Subcutaneous abdominal adipose tissue (tissue), 5 donors: ENCODE results near the gene NSD1.

Experiments used
- H3K27ac ChIP-seq: one replicate; pipeline ENCODE4 v1.7.0; 2013; ENCODE audit warnings: low read depth, mild to moderate bottlenecking, inconsistent platforms, low read length, moderate library complexity
- H3K27me3 ChIP-seq, 5 donors: one replicate each; pipeline ENCODE4 v1.7.0; 2013; ENCODE audit warnings: low read length in 5 of 5, inconsistent platforms in 1 of 5; ENCODE audit not compliant: control insufficient read depth in 5 of 5, insufficient read depth in 4 of 5
- H3K36me3 ChIP-seq, 5 donors: one replicate each; pipeline ENCODE4 v1.7.0; 2013; ENCODE audit warnings: low read length in 5 of 5; ENCODE audit not compliant: control insufficient read depth in 5 of 5, insufficient read depth in 5 of 5
- H3K4me1 ChIP-seq, 5 donors: one replicate each; pipeline ENCODE4 v1.7.0; 2013; ENCODE audit warnings: low read length in 5 of 5, mild to moderate bottlenecking in 3 of 5, moderate library complexity in 1 of 5; ENCODE audit not compliant: control insufficient read depth in 5 of 5, insufficient read depth in 5 of 5
- H3K4me3 ChIP-seq, 5 donors: one replicate each; pipeline ENCODE4 v1.7.0; 2013; ENCODE audit warnings: low read length in 5 of 5, low read depth in 1 of 5
- H3K9ac ChIP-seq, 5 donors: one replicate each; pipeline ENCODE4 v1.7.0; 2013; ENCODE audit warnings: low read length in 5 of 5, mild to moderate bottlenecking in 4 of 5, moderate library complexity in 3 of 5
- H3K9me3 ChIP-seq, 5 donors: one replicate each; pipeline ENCODE4 v1.7.0; 2013; ENCODE audit warnings: low read length in 5 of 5; ENCODE audit not compliant: control insufficient read depth in 5 of 5
- donor health status: healthy.
- donor health status: healthy.
- donor health status: healthy.
- donor health status: healthy.
- donor health status: healthy.

NSD1 gene

DNA sequence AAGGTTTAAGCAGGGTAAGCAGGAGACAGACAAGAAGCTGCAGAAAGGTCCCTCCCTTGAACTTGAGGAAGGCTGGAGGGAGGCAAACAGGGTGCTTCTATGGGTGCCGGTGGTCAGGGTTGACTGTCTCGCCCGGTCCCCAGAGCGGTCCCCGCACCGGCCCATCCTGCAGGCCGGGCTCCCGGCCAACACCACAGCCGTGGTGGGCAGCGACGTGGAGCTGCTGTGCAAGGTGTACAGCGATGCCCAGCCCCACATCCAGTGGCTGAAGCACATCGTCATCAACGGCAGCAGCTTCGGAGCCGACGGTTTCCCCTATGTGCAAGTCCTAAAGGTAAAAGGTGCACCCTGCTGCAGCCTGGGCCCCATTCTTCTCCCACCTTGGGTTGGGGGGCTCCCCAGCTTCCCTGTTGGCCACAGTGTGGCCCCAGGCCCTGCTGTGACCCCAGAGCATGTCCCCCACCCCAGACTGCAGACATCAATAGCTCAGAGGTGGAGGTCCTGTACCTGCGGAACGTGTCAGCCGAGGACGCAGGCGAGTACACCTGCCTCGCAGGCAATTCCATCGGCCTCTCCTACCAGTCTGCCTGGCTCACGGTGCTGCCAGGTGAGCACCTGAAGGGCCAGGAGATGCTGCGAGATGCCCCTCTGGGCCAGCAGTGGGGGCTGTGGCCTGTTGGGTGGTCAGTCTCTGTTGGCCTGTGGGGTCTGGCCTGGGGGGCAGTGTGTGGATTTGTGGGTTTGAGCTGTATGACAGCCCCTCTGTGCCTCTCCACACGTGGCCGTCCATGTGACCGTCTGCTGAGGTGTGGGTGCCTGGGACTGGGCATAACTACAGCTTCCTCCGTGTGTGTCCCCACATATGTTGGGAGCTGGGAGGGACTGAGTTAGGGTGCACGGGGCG, 41.1 kb upstream of the NSD1 start:
- Histone ChIP-seq H3K4me1 (peaks cover 4 to 23% (median 17%) of the 10 kb centered on the region in 5 donors), H3K27ac (no peak overlapping the region), H3K9me3 (no peaks in the 10 kb centered on the region), H3K4me3 (no peak overlapping the region), H3K36me3 (no peaks in the 10 kb centered on the region), H3K9ac (no peak overlapping the region), H3K27me3 (peaks cover 0 to 12% (median 4%) of the 10 kb centered on the region in 5 donors)

DNA sequence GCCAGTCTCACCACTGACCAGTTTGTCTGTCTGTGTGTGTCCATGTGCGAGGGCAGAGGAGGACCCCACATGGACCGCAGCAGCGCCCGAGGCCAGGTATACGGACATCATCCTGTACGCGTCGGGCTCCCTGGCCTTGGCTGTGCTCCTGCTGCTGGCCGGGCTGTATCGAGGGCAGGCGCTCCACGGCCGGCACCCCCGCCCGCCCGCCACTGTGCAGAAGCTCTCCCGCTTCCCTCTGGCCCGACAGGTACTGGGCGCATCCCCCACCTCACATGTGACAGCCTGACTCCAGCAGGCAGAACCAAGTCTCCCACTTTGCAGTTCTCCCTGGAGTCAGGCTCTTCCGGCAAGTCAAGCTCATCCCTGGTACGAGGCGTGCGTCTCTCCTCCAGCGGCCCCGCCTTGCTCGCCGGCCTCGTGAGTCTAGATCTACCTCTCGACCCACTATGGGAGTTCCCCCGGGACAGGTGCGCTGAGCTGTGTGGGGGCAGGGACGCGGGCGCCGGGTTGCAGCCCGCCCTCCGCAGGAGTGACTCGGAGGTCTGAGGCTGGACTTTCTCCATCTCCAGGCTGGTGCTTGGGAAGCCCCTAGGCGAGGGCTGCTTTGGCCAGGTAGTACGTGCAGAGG, 40.4 kb upstream of the NSD1 start:
- Histone ChIP-seq H3K4me1 (peaks cover 4 to 22% (median 15%) of the 10 kb centered on the region in 5 donors), H3K9ac (no peak overlapping the region), H3K4me3 (no peak overlapping the region), H3K27me3 (peaks cover 0 to 10% (median 0%) of the 10 kb centered on the region in 5 donors), H3K9me3 (no peaks in the 10 kb centered on the region), H3K27ac (no peak overlapping the region), H3K36me3 (no peaks in the 10 kb centered on the region)

DNA sequence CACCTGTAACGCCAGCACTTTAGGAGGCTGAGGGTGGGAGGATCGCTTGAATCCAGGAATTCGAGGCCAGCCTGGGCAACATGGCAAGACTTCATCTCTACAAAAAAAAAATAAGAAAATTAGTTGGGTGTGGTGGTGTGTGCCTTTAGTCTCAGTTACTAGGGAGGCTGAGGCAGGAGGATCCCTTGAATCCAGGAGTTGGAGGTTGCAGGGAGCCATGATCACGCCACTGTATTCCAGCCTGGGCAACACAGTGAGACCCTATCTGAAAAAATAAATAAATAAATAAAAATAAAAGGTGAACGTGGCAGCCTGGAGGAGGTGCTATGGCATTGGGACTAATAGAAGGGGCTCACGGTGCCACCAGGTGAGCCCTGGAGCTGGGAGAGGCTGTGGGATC, 39.8 kb upstream of the NSD1 start:
- H3K9ac ChIP-seq = no peak overlapping the region
- H3K4me1 ChIP-seq = peaks cover 4 to 21% (median 15%) of the 10 kb centered on the region in 5 donors
- no peak overlapping the region for H3K27ac ChIP-seq
- H3K4me3 ChIP-seq = no peak overlapping the region
- no peaks in the 10 kb centered on the region for H3K9me3 ChIP-seq
- peaks cover 0 to 8% (median 0%) of the 10 kb centered on the region in 5 donors for H3K27me3 ChIP-seq
- no peaks in the 10 kb centered on the region for H3K36me3 ChIP-seq

DNA sequence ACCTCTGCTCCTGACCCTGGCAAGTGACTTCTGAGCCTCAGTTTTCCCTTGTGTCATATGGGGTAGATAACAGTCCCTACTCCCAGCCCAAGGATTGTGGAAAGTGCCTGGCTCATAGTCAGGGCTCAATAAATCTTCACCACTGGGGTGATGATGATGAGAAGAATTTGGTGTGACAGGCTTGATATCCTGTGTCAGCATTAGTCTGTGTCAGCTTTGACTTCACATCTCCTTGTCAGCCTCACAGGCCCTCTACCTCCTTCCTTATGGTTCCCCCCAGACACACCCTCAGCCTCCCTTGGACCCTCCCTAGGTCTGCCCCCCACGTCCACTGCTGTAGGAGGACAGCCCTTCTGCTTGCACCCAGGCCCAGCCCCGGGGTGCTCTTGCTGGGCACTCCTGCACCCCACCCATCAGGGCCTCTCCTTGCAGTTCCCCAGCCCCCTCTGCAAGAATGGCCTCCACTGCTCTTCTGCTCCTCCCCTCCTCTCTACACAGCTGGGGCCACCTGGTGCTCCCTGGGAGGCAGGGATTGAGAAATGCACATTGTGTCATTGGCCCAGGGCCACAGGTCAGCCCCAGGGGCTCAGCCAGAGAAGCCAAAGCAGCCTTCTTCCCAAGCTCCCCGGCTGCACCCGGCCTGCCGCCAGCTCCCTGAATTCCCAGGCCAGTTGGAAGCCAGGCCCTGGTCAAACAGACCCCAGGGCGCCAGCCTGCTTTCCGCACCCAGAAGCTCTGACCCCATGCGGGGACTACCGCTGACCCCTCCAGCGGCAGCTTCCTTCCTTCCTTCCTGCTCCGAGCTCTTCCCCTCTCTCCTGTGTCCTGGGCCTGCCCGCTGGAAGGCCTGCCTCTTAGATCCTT, 39.1 kb upstream of the NSD1 start:
- Histone ChIP-seq H3K9ac (no peak overlapping the region), H3K27ac (no peak overlapping the region), H3K4me1 (peaks cover 2 to 15% (median 10%) of the 10 kb centered on the region in 5 donors), H3K27me3 (peaks cover 0 to 10% (median 0%) of the 10 kb centered on the region in 5 donors), H3K4me3 (no peak overlapping the region), H3K36me3 (no peaks in the 10 kb centered on the region), H3K9me3 (no peaks in the 10 kb centered on the region)

DNA sequence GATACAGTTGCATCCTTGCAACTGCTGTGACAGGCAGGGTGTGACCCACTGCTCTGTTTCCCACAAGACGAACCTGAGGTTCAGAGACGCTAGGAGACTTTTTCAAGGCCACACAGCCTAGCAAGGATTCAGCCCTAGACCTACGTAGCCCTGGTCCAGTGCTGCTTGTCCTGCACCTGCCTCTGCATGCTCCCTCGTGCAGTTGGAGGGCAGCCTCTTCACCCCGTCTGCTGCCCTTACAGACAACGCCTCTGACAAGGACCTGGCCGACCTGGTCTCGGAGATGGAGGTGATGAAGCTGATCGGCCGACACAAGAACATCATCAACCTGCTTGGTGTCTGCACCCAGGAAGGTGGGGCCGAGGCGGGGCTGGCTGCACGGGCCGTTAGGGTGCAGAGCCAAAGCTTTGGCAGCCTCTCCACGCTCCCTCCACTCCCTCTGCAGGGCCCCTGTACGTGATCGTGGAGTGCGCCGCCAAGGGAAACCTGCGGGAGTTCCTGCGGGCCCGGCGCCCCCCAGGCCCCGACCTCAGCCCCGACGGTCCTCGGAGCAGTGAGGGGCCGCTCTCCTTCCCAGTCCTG, 38.4 kb upstream of the NSD1 start:
- H3K9ac ChIP-seq = no peak overlapping the region
- no peak overlapping the region for H3K4me3 ChIP-seq
- no peaks in the 10 kb centered on the region for H3K9me3 ChIP-seq
- no peak overlapping the region for H3K27ac ChIP-seq
- no peaks in the 10 kb centered on the region for H3K36me3 ChIP-seq
- H3K4me1 ChIP-seq = peaks cover 2 to 13% (median 10%) of the 10 kb centered on the region in 5 donors
- H3K27me3 ChIP-seq = peaks cover 0 to 10% (median 0%) of the 10 kb centered on the region in 5 donors

DNA sequence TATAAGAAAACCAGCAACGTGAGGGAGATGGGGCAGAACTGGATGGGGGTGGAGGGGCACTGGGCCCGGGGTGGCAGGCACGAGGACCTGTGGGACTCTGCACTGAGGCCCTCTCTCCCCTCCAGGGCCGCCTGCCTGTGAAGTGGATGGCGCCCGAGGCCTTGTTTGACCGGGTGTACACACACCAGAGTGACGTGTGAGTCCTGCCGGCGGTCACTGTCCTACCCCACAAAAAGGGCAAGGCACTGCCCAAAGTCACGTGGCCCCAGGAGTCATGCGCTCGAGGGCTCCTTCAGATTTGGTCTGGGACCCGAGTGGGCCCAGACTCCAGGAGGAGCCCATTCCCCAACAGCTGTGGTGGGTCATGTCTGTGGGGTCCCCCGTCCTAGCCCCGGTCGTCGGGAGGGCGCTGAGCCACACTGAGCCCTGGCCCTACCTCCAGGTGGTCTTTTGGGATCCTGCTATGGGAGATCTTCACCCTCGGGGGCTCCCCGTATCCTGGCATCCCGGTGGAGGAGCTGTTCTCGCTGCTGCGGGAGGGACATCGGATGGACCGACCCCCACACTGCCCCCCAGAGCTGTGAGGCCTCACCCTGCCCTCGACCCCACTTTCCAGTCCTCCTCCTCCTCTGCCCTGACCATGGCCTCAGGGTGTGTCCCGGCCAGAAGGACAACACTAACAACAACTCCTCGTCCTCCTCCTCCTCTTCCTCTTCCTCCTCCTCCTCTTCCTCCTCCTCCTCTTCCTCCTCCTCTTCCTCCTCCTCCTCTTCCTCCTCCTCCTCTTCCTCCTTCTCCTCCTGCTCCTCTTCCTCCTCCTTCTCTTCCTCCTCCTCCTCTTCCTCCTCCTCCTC, 37.2 kb upstream of the NSD1 start:
- Histone ChIP-seq H3K4me3 (no peak overlapping the region), H3K9me3 (no peaks in the 10 kb centered on the region), H3K9ac (no peak overlapping the region), H3K36me3 (no peaks in the 10 kb centered on the region), H3K27ac (no peak overlapping the region), H3K4me1 (peaks cover 2 to 13% (median 10%) of the 10 kb centered on the region in 5 donors), H3K27me3 (peaks cover 0 to 7% (median 0%) of the 10 kb centered on the region in 5 donors)

DNA sequence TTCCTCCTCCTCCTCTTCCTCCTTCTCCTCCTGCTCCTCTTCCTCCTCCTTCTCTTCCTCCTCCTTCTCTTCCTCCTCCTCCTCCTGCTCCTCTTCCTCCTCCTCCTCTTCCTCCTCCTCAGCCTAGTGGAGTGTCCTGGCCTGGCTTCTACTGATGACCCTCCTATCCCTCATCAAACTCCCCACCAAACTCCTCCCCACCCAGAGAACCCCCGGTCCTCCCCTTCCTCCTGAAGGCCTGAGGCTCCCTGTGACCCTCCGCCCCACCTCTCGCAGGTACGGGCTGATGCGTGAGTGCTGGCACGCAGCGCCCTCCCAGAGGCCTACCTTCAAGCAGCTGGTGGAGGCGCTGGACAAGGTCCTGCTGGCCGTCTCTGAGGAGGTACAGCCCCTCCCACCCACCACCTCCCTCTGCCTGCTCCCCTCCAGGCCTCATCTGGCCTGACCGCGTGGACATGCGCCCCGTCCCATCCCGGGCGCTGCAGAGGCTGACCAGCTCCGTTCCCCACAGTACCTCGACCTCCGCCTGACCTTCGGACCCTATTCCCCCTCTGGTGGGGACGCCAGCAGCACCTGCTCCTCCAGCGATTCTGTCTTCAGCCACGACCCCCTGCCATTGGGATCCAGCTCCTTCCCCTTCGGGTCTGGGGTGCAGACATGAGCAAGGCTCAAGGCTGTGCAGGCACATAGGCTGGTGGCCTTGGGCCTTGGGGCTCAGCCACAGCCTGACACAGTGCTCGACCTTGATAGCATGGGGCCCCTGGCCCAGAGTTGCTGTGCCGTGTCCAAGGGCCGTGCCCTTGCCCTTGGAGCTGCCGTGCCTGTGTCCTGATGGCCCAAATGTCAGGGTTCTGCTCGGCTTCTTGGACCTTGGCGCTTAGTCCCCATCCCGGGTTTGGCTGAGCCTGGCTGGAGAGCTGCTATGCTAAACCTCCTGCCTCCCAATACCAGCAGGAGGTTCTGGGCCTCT, 36.3 kb upstream of the NSD1 start:
- no peak overlapping the region for H3K27ac ChIP-seq
- H3K27me3 ChIP-seq = peaks cover 0 to 7% (median 0%) of the 10 kb centered on the region in 5 donors
- no peaks in the 10 kb centered on the region for H3K36me3 ChIP-seq
- H3K9ac ChIP-seq = no peak overlapping the region
- peaks cover 2 to 13% (median 10%) of the 10 kb centered on the region in 5 donors for H3K4me1 ChIP-seq
- H3K9me3 ChIP-seq = no peaks in the 10 kb centered on the region
- H3K4me3 ChIP-seq = no peak overlapping the region

DNA sequence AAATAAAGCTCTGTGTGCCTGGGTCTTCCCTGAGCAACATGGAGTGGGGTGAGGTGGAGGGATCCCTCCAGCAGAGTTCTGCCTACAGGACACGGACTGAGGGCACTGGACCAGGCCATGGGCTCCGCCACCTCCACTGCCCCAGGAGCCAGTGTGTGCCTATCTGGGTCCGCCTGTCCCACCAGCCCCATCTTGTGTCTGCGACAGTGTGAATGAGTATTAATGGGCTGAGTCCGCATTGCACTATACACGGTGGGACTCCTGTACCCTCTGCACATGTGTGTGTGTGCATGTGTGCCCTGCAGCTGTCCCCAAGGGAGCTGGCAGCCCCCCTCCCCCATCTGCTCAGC, 35.5 kb upstream of the NSD1 start:
- H3K4me1 ChIP-seq = peaks cover 2 to 13% (median 10%) of the 10 kb centered on the region in 5 donors
- no peak overlapping the region for H3K9ac ChIP-seq
- peaks cover 0 to 4% (median 0%) of the 10 kb centered on the region in 5 donors for H3K27me3 ChIP-seq
- no peak overlapping the region for H3K27ac ChIP-seq
- H3K4me3 ChIP-seq = no peak overlapping the region
- H3K9me3 ChIP-seq = no peaks in the 10 kb centered on the region
- H3K36me3 ChIP-seq = no peaks in the 10 kb centered on the region
